GM12801 (cell line): Measurements from ENCODE around the gene SPATA46.

Source experiments
- TF ChIP-seq, protein P1 (sequence below): IDR thresholded peaks from one replicate; pipeline ENCODE4 v1.5.1; 2011; ENCODE audit warnings: control low read depth; ENCODE audit not compliant: insufficient read length; ENCODE audit errors: extremely low read depth

SPATA46 gene

DNA sequence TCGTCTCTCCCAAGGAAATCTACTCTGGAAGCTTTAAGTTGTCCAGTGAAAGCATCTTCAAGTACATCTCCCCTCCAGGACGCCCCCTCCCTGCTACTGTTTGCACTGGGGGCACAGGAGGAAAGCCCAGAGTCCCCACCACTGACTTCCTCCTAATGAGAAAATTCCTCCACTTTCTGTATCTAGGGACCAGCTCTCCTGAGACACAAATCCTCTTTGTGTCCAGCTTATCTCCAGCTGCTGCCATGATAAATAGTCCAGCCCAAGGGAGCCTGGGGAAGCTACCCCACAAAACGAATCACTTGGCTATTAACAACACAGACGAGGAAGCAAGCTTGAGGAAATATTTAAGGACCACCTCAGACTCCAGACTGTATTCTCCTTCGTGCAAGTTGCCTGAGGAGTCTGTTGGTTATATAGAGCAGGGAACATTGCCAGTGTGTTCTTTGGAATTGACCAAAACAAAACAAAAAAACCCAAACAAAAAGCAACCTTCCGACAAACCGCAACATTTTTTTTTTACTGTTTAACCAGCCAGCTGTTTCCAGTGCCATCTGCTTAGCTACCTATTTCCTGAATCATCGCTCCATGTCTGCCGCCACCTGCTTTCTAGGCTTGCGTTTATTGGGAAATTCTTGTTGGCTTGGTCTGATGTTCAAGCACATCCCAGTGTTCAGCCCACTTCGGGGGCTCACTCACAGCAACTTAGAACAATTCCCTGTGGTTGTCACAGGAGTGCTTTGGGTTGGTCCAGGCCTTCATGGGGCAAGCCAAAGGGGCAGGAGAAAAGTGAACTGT lies 12.6 kb upstream of the SPATA46 start:
- TF ChIP-seq, protein P1, sequence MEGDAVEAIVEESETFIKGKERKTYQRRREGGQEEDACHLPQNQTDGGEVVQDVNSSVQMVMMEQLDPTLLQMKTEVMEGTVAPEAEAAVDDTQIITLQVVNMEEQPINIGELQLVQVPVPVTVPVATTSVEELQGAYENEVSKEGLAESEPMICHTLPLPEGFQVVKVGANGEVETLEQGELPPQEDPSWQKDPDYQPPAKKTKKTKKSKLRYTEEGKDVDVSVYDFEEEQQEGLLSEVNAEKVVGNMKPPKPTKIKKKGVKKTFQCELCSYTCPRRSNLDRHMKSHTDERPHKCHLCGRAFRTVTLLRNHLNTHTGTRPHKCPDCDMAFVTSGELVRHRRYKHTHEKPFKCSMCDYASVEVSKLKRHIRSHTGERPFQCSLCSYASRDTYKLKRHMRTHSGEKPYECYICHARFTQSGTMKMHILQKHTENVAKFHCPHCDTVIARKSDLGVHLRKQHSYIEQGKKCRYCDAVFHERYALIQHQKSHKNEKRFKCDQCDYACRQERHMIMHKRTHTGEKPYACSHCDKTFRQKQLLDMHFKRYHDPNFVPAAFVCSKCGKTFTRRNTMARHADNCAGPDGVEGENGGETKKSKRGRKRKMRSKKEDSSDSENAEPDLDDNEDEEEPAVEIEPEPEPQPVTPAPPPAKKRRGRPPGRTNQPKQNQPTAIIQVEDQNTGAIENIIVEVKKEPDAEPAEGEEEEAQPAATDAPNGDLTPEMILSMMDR, result no peak

DNA sequence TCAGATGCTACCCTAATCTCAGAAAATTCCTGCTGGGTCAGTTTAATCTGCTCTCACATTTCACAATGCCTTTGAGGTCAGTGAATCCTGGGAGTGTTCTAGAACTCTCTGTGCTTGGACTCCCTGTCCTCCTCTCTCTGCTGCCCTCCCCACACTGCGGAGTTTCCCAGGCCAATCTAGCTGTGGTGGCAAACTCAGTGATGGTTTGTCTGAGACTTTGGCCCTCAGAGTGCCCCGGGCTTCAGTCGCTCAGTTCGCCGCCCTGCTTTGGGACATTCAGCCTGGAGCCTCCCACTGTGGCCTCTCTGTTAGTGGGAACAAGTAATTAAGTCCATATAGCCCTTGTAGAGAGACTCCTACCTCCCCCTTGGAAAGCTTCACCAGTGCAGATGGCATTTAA lies 12.0 kb upstream of the SPATA46 start:
- TF ChIP-seq, protein P1, result no peak

DNA sequence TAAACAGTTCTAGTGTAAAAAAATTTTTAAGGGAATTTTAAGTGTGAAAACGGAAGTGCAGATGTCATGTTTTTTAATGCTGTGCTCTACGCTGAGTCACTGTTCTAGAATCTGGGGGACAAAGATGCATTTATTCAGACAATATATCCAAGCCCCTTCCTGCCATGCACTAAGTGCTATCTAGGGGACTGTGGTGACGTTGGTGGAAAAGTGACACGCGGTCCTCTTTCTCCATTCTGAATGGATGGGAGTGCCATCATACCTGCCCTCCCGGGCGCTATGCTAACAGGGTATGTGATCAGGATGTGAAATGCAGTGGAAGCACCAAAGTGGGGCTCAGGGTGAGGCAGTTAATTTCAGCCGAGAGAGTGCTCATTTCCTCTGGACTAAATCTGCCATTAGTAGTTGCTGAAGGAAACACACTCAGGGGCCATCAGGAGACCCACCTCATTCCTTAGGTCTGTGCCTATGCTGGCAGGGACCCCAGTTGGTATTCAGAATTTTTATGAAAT lies 11.5 kb upstream of the SPATA46 start:
- TF ChIP-seq, protein P1, result no peak

DNA sequence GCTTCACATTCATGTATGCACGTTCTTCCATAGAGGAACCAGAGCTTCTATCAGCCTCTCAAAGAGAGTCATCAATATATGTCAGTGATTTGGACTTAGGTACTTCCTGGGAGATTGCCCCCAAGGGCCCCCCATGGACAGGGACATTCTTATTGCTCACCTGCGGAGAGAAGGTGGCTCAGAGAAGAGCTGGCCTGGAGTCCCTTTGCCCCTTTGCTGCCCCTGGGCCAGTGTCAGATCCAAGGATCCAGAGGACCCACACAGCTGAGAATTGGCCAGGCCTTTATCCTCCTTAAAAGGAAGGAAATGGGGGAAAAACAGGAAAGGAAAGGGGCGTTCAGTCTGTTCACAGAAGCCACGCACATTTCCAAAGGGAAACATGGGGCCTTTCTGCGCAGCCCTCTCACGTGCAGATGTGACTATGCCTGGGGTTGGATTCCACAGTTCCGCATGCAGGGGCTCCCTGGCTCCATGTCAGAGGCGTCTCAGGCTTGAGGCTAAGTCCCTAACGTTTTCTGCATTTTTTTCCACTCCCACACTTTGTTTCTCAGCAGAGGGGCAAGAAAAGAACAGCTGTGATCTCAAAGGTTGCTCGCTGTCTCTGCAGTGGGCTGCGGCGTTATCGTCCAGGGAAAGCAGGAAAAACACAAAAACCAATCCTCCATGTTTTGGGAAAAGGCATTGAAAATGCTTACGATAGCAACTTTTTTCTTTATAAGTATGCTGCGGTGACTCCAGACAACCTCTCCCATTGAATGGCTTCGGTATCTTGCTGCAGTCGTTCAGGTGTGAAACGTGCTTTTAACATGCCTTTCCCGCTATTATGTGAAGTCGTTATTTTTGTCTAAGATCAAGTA lies 10.8 kb upstream of the SPATA46 start:
- TF ChIP-seq, protein P1, result no peak

DNA sequence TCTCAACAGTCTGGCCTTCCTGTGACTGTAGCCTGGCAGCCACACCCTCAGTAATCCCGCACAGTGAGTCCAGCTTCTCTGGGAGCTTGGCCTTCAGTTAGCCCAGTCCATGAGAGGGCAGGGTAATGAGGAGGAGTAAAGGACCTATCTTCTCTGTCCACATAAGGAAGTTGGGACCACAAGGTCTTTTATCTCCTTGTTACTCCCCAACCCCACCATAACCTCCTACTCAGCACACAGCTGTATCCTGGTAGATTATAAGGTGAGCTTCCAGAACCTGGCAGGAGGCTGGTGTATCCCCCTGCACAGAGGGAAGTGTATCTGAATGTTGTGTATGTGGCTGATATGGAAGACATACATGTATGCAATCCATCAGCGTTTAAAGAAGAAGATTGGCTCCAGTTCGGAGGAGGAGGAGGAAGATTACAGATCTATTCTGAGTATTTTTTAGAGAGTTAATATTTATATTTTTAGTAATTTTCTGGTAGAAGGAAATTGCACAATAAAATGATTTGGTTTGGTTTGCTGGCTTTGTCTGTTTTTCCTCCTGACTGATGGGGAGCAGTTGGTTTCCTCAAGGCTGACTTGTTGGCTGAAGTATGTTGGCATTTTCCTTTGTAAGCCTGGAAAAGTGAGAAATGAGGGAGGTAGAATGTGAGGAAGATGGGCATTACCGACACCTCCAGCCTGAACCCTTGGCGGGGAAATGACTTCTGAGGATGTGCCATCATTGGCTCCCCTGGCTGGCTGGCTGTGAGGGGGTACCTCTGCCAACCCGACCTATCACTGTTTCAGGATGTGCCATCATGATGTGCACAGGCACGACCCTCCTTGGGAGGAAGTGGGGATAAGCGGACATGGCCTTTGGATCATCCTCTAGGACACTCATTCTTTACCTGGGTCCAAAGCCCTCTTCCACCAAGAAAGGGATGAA lies 9.9 kb upstream of the SPATA46 start:
- TF ChIP-seq, protein P1, result no peak

DNA sequence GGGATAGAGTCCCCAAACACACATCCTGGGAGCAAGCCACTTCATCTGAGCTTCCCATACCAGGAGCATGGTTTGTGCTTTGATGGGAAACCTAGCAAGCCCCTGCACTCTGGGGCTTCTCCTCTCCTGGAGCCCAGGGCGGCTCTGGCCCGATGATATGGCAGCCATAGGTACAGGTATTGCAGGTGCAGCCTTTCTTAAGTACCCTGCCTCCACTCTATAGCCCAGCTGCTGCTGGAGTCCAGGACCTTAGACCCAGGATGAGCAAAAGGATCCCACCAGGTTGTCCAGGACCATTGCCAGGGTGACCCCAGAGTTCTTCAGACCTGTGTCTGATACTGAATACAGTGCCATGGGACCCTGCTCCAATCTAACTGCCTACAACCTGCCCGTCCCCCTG lies 9.0 kb upstream of the SPATA46 start:
- TF ChIP-seq, protein P1, result no peak

DNA sequence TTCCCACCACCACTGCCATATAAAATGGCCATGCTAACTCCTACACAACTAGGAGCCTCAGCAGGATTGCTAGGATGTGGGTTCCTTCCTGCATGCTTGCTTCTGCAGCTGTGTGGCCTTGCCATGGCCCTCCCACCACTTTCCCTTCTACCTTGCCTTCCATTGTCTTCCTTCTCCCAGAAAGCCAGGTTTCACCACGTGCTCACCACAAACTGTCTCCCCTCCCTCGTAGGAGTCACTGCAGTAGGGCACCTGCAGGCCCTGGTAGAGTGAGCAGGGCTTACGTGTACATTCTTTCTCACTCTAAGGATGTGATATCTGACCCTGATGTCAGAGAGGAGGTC lies 8.6 kb upstream of the SPATA46 start:
- TF ChIP-seq, protein P1, result no peak
